ENCODE measurements around the gene SEZ6.
"Not testable (repeated sequence)": the region's sequence is repeated elsewhere in the genome, so short reads cannot be mapped to it uniquely, and the experiment has no call there.

SEZ6 gene

DNA sequence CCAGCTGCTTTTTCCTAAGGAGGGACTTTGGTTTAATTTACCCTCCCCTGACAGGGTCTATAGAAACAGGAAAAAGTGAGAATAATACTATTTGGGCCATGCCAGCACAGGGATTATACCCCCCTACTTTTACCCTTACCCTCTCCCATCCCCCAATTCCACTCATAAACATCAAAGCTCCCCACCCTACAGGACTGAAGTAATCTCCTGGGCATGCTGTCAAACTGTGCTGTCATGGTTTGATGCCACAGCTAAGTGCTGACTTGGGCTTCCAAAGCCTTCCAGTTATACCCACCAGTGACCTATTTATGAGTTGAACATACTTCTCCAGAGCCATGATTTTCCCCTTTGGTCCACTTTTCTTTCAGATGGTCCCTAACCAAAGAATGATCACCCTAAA, 67.3 kb downstream of the SEZ6 start:
- no peak for DNase-seq (ENCODE audit: low read depth, low spot score)

DNA sequence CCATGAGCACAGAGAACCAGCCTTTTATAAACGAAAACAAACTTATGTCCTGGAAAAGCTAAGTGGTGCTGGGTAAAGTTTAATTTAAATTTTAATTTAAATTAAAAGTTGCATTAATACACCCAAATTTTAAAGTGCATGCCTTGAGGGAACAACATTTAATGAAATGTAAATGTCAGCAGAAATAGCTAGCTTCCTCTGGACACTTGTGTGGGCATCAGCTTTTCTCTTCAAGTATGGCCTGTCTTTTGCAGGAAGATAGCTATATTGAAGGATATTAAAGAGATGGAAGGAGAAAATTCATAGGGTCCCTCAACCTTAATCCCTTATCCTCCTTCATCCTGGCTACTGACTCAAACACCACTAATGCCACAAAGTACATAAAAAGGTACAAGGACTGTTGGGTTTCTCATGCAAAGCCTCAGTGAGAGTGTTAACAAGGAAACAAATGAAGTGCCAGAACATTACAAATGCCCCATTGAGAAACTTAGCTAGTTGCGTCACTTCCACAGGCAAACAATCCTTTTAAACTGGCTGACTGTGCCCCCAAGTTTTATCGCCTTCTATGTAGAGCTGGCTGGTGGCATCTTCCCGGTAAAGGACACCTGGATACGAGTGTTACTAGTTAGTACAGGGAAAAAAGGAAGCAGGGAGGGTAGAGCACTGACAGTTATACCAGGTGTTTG, 68.6 kb downstream of the SEZ6 start:
- no peak for DNase-seq (ENCODE audit: low read depth, low spot score)

DNA sequence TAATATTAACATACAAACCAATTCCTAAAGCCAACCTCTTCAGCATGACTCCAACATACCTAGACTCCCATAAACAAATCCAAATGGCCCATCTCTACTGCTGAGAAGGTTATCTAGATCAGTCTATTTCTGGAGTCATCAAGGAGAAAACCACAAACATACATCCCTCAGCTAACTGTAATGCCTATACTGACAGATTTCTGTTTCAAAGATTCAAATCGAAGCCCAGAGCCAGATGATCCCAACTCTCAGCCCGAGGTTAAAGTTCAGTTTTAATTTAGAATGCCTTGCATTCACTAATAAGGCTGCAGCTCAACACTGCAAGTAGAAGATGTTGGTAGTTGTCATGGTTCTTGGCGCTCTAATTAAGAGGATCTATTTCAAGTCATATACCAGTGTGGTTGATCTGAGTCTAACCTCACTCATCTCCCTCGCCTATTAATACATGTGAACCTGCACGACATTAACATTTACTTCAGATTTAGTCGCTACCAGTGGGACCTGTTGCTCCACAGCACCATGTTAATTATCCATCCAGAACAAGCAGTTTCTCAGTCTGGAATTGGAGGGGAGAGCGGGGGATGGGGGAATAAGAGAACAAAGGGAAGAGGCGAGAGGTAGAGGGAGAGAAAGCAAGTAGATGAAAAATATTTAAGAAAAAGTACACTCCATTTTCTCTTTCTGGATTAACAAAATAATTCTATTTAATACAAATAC, 69.9 kb downstream of the SEZ6 start:
- no peak for DNase-seq (ENCODE audit: low read depth, low spot score)

DNA sequence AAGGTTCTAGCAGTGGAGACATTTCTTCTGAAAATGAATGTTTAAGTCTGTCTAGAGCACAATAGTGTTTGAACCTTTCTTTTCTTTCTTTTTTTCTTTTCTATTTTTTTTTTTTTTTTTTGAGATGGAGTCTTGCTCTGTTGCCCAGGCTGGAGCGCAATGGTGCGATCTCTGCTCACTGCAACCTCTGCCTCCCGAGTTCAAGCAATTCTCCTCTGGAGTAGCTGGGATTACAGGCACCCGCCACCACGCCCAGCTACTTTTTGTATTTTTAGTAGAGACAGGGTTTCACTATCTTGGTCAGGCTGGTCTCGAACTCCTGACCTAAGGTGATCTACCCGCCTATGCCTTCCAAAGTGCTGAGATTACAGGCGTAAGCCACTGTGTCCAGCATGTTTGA, 71.3 kb downstream of the SEZ6 start:
- DNase-seq (ENCODE audit: low read depth, low spot score): not testable (repeated sequence)

DNA sequence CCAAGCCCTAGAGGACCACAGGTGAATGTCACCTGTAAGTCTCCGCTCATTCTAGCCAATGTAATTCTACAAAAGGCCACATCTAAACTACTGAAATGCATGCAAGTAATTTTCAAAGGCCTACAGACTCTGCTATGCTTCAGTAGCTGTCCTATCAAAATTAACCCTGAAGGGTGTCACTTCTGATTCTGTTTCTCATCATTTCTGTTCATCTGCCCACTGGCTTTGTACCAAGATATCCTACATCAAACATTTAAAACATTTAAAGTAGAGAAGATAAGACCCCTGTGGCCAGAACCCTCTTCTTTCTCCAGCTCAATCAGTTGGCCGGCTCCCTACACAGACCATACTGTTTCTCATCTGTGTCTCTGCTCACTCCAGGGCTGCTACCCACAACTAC, 76.0 kb downstream of the SEZ6 start:
- DNase-seq (ENCODE audit: low read depth, low spot score): no peak

DNA sequence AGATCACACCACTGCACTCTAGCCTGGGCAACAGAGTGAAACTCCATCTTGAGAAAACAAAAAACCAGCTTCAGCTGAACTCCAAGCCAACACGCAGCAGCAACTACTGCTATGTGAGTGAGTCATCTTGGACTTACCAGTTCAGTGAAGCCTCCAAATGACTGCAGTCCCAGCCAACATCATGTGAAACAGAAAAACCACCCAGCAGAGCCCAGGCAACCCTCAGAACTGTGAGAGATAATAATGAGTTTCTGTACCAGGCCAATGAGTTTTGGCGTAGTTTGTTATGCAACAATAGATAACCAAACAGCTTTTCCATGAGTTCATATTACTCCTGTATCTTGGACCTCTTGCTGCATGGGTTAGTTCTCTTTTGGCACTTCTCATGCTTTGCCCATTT, 77.8 kb downstream of the SEZ6 start:
- no peak for DNase-seq (ENCODE audit: low read depth, low spot score)

DNA sequence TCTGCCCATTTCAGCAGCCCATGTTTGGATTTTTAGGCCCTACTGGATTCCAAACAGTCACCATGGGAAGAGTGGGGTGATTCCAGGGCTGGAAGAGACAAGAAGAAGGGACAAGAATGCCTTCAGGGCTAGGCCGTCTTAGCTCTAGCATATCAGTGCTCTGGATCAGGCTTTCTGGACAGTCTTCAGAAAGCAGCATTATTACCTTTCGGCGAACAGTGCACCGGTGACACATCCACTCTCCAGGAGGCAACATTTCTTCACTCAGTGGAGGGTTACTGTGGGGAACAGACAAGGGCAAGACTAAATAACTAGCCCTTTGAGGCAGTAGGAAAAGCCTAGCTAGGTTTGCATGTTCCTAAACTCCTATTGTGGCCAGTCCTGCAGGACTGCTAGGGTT, 79.0 kb downstream of the SEZ6 start:
- no peak for DNase-seq (ENCODE audit: low read depth, low spot score)

DNA sequence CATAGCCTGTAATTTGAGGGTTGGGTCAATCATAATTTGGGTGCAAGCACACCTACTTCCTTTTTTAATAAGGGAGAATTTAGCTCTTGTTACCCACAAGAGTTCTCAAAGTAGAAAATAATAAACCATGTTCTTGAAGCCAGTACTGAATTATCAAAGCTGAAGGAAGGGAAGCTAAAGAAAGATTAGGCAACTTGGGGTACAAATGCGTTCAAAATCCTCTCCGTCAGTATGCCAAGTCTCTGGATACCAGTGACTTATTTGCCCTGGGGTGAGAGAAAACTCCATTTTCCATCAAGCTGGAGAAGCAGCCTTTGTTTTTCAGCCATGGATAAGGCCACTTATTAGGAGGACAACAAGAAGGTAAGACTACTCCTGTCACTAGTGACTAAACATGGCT, 79.5 kb downstream of the SEZ6 start:
- no peak for DNase-seq (ENCODE audit: low read depth, low spot score)

DNA sequence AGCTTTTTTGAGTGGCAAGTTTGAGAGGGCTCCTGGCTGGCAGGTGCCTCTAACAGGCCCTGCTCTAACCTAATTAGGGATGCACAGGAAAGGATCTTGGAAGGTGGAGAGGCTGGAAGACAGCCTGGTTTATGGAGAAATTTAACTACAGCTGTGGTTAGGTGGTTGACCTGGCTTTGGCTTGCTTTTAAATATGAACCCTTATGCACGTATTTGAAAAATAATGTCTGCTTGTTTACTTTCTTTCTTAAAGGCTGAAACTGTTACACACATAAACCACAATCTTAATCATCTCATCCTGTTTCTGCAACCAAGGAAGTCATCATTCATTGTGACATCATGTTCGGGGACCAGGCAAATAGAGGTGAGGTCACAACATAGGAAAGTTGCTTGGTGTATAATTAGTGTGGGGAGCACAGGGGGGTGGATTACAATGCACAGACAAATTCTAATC, 79.9 kb downstream of the SEZ6 start:
- DNase-seq (ENCODE audit: low read depth, low spot score): no peak

DNA sequence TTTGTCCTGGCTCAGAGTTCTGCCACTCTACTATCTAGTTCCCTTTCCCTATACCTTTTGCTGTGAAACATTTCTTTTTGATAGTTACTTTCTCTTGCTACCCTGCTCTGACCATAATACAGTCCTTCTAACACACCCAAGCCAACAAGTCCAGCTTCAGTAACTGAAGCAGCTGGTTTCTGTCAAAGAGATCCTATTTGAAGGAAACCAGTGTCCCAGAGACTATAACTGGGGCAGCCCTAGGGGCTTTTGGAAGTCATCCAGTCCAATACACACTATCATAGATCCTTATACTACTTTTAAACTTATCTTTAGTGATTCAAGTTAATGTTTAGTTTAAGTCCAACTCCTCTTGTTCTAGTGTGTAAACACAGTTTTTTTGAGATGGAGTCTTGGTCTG, 85.6 kb downstream of the SEZ6 start:
- no peak for DNase-seq (ENCODE audit: low read depth, low spot score)

DNA sequence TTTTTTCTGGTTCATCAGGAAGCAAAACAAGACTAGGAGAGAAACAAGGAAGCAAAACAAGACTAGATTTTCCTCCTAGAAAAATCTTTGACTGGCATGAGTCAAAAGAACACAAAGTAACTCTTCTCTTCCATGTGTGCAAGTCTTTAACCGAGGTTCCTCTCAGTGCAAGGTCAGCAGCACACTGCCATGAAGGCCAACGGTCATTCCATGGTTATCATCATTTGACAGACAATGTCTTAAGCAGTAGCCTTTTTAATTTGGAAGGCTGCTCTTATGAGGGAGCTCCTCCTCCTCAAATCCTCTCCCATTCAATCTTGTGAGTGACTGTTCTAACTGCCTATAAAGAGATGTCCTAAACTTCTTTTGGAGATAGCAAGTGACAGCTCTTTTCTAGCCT, 87.5 kb downstream of the SEZ6 start:
- DNase-seq (ENCODE audit: low read depth, low spot score): no peak

DNA sequence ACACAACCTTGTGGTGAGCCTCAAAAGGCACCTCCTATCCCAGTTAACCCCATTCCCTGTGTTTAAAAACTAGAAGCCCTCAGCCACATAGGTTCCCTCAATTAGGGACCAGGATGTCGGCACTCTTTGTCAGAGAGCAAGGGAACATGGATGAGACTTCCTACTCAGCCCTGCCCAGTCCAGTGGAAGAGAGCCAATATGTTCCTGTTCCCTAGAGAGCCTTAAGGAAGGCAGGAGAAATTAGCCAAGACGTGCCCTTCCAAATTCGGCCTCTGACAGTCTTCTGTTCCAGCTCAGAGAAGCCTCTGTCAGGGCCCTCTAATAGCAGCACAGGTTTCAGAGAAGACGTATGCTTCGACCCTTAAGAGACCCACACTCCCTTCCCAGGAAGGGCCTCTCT, 88.4 kb downstream of the SEZ6 start:
- DNase-seq (ENCODE audit: low read depth, low spot score): no peak

DNA sequence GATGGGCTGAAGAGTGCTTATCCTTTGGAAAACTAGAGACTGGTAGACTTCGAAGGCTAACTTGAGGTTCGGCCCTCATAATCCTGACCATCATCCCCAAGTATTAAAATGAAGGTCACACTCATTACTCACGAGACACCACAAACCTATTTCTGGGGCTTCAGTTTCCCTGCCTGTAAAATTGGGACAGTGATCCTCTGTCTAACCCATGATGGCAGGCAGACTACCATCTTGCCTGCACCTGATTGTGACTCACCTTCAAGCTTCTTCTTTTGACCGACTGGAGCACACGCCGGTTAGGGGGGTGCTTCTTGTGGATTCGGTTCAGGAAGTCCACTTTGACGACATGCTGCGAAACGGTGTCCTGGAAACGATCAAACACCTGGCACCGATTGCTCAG, 88.8 kb downstream of the SEZ6 start:
- no peak for DNase-seq (ENCODE audit: low read depth, low spot score)

DNA sequence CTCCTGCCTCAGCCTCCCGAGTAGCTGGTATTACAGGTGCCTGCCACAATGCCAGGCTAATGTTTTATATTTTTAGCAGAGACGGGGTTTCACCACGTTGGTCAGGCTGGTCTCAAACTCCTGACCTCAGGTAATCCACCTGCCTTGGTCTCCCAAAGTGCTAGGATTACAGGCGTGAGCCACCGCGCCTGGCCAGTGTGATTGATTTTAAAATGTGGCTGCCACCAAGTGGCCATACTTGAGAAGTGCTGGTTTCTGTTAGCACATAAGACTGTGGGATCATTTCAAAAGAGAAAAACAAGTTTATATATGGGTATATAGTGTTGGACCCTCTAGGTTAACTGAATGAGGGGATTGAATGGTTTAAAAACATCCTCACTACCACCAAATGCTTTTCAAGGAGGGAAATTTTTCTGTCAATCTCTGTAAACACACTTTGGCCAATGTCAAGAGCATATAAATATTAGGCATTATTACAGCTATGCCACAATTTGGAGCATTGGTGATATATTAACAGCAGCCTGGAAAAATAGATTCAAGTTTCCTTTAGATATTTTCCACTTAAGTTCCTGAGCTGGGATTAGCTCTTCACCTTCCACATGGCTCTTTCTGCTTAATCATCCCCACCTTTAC, 89.4 kb downstream of the SEZ6 start:
- DNase-seq (ENCODE audit: low read depth, low spot score): no peak

DNA sequence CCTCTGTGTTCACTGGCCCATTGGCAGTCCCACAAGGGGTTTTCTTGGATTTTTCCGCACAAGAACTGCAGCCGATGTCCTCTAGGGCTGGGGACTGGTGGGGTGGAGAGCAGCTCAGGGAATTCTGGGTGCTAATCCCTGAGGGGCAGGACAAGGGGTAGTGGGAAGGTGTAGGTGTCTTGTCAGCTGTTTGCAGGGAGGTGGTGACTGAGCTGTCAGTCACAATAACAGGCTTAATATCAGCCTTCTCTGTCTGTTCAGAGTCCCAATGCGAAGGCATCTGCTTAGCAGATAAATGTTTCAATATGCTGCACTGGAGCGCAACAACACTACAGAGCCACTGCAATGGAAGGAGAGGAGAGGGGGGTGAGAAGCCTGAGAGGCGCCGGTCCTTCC, 92.9 kb downstream of the SEZ6 start:
- DNase-seq (ENCODE audit: low read depth, low spot score): no peak

DNA sequence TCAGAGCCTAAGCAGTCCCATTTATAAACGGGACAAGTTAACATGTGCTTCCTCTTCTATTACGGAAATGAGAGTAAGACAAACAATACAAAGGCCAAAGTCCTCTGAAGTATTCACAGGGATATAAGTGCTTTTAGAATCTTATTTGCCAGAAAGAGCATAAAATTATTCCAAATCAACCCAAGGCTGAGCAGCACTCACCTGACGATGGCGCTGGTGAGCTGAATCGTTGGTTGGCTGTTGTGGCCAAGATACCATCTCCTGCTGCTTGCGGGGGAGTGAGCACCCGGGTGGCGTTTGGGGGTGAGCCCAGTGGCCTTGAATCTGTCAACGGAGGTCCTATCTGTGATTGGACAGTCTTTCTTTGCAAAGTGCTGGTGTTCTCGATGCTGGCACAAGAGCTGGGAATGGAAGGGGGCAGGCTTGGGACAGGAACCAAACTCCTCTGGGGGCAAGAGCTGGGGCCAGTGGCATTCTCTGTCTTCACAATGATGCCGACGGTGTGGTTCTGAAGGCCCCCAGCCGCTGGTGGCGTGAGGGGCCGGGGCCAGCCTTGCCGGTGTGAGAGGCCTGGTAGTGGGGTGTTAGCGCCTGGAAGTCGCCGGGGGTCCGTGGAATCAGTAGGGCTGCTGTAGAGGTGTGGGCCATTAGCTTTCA, 93.4 kb downstream of the SEZ6 start:
- no peak for DNase-seq (ENCODE audit: low read depth, low spot score)

DNA sequence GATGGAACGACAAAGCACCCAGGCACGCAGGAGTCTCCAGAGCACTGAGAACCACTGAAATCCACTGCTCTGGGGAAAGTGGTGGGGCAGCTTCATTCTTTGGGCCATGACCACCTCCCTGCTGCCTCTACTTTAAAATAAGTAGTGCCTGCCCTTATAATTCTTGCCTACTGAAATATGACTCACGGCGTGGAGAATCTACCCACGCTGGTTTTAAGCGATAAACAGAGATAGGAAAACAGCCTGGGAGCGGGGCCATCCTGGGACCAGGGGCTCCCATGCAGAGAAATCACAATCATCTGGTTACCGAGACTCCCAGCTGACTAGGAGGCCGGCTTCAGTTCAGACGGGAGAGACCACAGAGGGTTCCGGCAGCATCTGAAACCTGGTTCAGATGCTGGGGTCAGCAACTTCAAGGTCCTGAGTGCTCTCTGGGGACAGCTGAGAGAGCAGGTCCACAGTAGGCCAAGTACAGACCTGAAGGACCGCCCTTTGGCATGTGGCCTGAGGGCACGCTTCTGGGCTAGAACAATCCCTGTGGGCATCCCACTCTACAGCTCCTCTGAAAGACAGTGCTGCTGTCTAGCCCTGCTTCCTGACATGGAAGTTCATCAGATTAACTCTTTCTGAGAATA, 94.3 kb downstream of the SEZ6 start:
- DNase-seq (ENCODE audit: low read depth, low spot score): no peak

DNA sequence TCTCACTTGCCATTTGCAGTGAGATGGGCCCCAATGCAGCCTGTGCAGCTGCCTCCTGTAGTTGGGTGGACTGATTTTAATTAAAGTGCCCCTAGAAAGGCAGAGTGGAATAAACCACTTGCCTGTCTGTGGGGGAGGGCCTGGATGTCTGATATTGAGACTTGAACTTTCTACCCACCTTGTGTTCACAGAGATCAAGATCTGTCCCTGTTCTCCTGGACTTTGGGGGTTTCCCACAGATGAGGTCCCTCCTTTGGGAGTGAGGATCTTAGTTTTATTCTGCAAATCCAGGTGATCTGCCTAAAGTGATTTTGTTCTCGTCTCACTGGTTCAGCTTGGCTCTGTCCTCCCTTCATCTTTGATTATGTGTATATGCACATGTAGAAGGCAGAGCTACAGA, 95.3 kb downstream of the SEZ6 start:
- DNase-seq (ENCODE audit: low read depth, low spot score): no peak

DNA sequence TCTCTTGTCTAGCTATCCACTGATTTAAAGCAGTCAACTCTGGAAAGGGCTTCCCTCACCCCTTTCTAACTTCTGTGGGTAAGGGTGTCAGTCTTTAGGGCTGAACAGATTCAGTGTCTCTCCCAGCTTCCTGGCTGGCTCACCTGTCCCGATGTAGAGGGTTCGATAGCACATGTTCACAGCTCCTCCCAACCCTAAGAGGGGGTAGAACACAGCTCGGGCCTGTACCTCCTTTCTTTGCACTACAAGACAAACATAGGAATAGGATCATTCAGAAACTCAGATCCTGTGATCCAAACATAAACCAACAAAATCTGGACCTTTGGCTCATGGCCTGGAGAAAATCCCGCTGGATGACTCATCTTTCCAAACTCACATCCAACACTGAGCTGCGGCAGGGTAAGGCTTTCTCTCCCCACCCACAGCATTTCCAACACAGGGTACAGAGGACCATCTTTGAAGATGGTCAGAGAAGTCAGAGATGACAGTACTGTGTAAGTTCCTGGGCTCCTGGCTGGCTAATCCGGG, 97.1 kb downstream of the SEZ6 start:
- DNase-seq (ENCODE audit: low read depth, low spot score): no peak

DNA sequence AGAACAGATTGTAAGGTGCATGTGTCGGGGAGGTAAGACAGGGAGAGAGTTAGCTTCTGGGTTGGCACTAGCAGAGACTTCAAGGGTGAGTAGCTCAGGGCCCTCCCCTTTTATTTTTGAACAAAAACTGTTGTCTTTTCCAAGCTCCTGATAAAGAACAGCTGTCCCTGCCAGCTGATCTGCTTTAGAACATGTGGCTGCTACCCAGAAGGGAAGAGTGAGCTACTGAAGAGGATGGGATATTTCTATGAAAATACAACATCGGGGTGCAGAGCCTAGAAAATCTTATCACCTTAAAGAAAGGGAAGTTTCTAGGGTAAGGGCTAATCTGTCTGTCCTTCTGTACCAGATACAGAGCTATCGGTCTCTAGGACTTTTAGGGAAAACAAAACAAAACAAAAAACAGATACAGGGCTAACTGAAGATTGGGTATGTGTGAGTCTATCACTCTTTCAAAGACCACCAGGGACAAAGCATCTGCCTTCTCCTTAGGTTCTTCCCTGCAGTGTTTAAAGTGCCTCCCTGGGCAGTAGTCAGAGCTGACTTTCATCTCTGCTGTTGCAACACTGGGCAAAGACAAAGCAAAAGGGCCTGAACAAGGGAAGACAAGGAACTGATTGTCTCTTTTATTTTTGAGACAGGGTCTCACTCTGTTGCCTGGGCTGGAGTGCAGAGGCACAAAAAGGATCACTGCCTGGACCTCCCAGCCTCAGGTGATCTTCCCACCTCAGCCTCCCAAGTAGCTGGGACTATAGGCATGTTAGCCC, 97.9 kb downstream of the SEZ6 start:
- no peak for DNase-seq (ENCODE audit: low read depth, low spot score)

All from iPS DF 19.7 (cell line).